Measurements from ENCODE around the gene LIPE.

Gene LIPE

GRCh38 chr19:42363614-42364346 lies 63.4 kb downstream of the LIPE start:
- Histone ChIP-seq H3K27me3 (ENCODE audit: insufficient read depth, low read length) (no peaks in the 10 kb centered on the region), H3K4me1 (ENCODE audit: control insufficient read depth, insufficient read depth, low read length, unreplicated experiment) (no peaks in the 10 kb centered on the region), H3K36me3 (ENCODE audit: insufficient read depth, low read length) (no peaks in the 10 kb centered on the region), H3K4me3 (ENCODE audit: low read depth, low read length) (no peak overlapping the region), H2AFZ (ENCODE audit: low read length, unreplicated experiment) (no peak overlapping the region), H3K27ac (ENCODE audit: low read depth, low read length) (no peak overlapping the region), H3K79me2 (ENCODE audit: control insufficient read depth, insufficient read depth, low read length, unreplicated experiment) (no peaks in the 10 kb centered on the region)

GRCh38 chr19:42362891-42363440 lies 64.2 kb downstream of the LIPE start:
- no peak overlapping the region for H3K27ac ChIP-seq (ENCODE audit: low read depth, low read length)
- no peaks in the 10 kb centered on the region for H3K4me1 ChIP-seq (ENCODE audit: control insufficient read depth, insufficient read depth, low read length, unreplicated experiment)
- no peaks in the 10 kb centered on the region for H3K79me2 ChIP-seq (ENCODE audit: control insufficient read depth, insufficient read depth, low read length, unreplicated experiment)
- H2AFZ ChIP-seq (ENCODE audit: low read length, unreplicated experiment): no peak overlapping the region
- H3K27me3 ChIP-seq (ENCODE audit: insufficient read depth, low read length): no peaks in the 10 kb centered on the region
- no peak overlapping the region for H3K4me3 ChIP-seq (ENCODE audit: low read depth, low read length)
- no peaks in the 10 kb centered on the region for H3K36me3 ChIP-seq (ENCODE audit: insufficient read depth, low read length)

GRCh38 chr19:42362342-42362741 lies 64.8 kb downstream of the LIPE start:
- Histone ChIP-seq H3K36me3 (ENCODE audit: insufficient read depth, low read length) (no peaks in the 10 kb centered on the region), H3K79me2 (ENCODE audit: control insufficient read depth, insufficient read depth, low read length, unreplicated experiment) (no peaks in the 10 kb centered on the region), H3K27ac (ENCODE audit: low read depth, low read length) (no peak overlapping the region), H3K4me3 (ENCODE audit: low read depth, low read length) (no peak overlapping the region), H2AFZ (ENCODE audit: low read length, unreplicated experiment) (no peak overlapping the region), H3K27me3 (ENCODE audit: insufficient read depth, low read length) (no peaks in the 10 kb centered on the region), H3K4me1 (ENCODE audit: control insufficient read depth, insufficient read depth, low read length, unreplicated experiment) (no peaks in the 10 kb centered on the region)

GRCh38 chr19:42361545-42361910 lies 65.7 kb downstream of the LIPE start:
- Histone ChIP-seq H3K36me3 (ENCODE audit: insufficient read depth, low read length) (no peaks in the 10 kb centered on the region), H3K79me2 (ENCODE audit: control insufficient read depth, insufficient read depth, low read length, unreplicated experiment) (no peaks in the 10 kb centered on the region), H3K27me3 (ENCODE audit: insufficient read depth, low read length) (no peaks in the 10 kb centered on the region), H3K4me3 (ENCODE audit: low read depth, low read length) (no peak overlapping the region), H3K4me1 (ENCODE audit: control insufficient read depth, insufficient read depth, low read length, unreplicated experiment) (no peaks in the 10 kb centered on the region), H2AFZ (ENCODE audit: low read length, unreplicated experiment) (no peak overlapping the region), H3K27ac (ENCODE audit: low read depth, low read length) (no peak overlapping the region)

- H3K27me3 ChIP-seq (ENCODE audit: insufficient read depth, low read length): no peaks in the 10 kb centered on the region
- H3K4me3 ChIP-seq (ENCODE audit: low read depth, low read length): no peak overlapping the region
- H2AFZ ChIP-seq (ENCODE audit: low read length, unreplicated experiment): no peak overlapping the region
- H3K27ac ChIP-seq (ENCODE audit: low read depth, low read length): no peak overlapping the region
- no peaks in the 10 kb centered on the region for H3K36me3 ChIP-seq (ENCODE audit: insufficient read depth, low read length)
- no peaks in the 10 kb centered on the region for H3K4me1 ChIP-seq (ENCODE audit: control insufficient read depth, insufficient read depth, low read length, unreplicated experiment)
- H3K79me2 ChIP-seq (ENCODE audit: control insufficient read depth, insufficient read depth, low read length, unreplicated experiment): no peaks in the 10 kb centered on the region
Measured at GRCh38 chr19:42360787-42361544, 66.2 kb downstream of the LIPE start.

- no peaks in the 10 kb centered on the region for H3K79me2 ChIP-seq (ENCODE audit: control insufficient read depth, insufficient read depth, low read length, unreplicated experiment)
- no peaks in the 10 kb centered on the region for H3K27me3 ChIP-seq (ENCODE audit: insufficient read depth, low read length)
- H3K27ac ChIP-seq (ENCODE audit: low read depth, low read length): no peak overlapping the region
- no peaks in the 10 kb centered on the region for H3K4me1 ChIP-seq (ENCODE audit: control insufficient read depth, insufficient read depth, low read length, unreplicated experiment)
- no peak overlapping the region for H2AFZ ChIP-seq (ENCODE audit: low read length, unreplicated experiment)
- no peaks in the 10 kb centered on the region for H3K36me3 ChIP-seq (ENCODE audit: insufficient read depth, low read length)
- no peak overlapping the region for H3K4me3 ChIP-seq (ENCODE audit: low read depth, low read length)
Measured at GRCh38 chr19:42357290-42357689, 69.9 kb downstream of the LIPE start.

GRCh38 chr19:42356686-42357085 lies 70.5 kb downstream of the LIPE start:
- Histone ChIP-seq H2AFZ (ENCODE audit: low read length, unreplicated experiment) (no peak overlapping the region), H3K79me2 (ENCODE audit: control insufficient read depth, insufficient read depth, low read length, unreplicated experiment) (no peaks in the 10 kb centered on the region), H3K27ac (ENCODE audit: low read depth, low read length) (no peak overlapping the region), H3K4me1 (ENCODE audit: control insufficient read depth, insufficient read depth, low read length, unreplicated experiment) (no peaks in the 10 kb centered on the region), H3K4me3 (ENCODE audit: low read depth, low read length) (no peak overlapping the region), H3K27me3 (ENCODE audit: insufficient read depth, low read length) (no peaks in the 10 kb centered on the region), H3K36me3 (ENCODE audit: insufficient read depth, low read length) (no peaks in the 10 kb centered on the region)

GRCh38 chr19:42355896-42356295 lies 71.3 kb downstream of the LIPE start:
- H3K36me3 ChIP-seq (ENCODE audit: insufficient read depth, low read length): no peaks in the 10 kb centered on the region

GRCh38 chr19:42353341-42354015 lies 73.7 kb downstream of the LIPE start:
- no peak overlapping the region for H2AFZ ChIP-seq (ENCODE audit: low read length, unreplicated experiment)
- H3K27me3 ChIP-seq (ENCODE audit: insufficient read depth, low read length): no peaks in the 10 kb centered on the region
- no peaks in the 10 kb centered on the region for H3K4me1 ChIP-seq (ENCODE audit: control insufficient read depth, insufficient read depth, low read length, unreplicated experiment)
- no peaks in the 10 kb centered on the region for H3K36me3 ChIP-seq (ENCODE audit: insufficient read depth, low read length)
- no peak overlapping the region for H3K4me3 ChIP-seq (ENCODE audit: low read depth, low read length)
- no peak overlapping the region for H3K27ac ChIP-seq (ENCODE audit: low read depth, low read length)
- no peaks in the 10 kb centered on the region for H3K79me2 ChIP-seq (ENCODE audit: control insufficient read depth, insufficient read depth, low read length, unreplicated experiment)

More at GRCh38 chr19:42355896-42356295, 71.3 kb downstream of the LIPE start:
- Histone ChIP-seq H3K27me3 (ENCODE audit: insufficient read depth, low read length) (no peaks in the 10 kb centered on the region), H3K79me2 (ENCODE audit: control insufficient read depth, insufficient read depth, low read length, unreplicated experiment) (no peaks in the 10 kb centered on the region), H2AFZ (ENCODE audit: low read length, unreplicated experiment) (no peak overlapping the region), H3K4me3 (ENCODE audit: low read depth, low read length) (no peak overlapping the region), H3K4me1 (ENCODE audit: control insufficient read depth, insufficient read depth, low read length, unreplicated experiment) (no peaks in the 10 kb centered on the region), H3K27ac (ENCODE audit: low read depth, low read length) (no peak overlapping the region)

- no peak overlapping the region for H2AFZ ChIP-seq (ENCODE audit: low read length, unreplicated experiment)
- no peaks in the 10 kb centered on the region for H3K79me2 ChIP-seq (ENCODE audit: control insufficient read depth, insufficient read depth, low read length, unreplicated experiment)
- no peaks in the 10 kb centered on the region for H3K4me1 ChIP-seq (ENCODE audit: control insufficient read depth, insufficient read depth, low read length, unreplicated experiment)
- H3K27ac ChIP-seq (ENCODE audit: low read depth, low read length): no peak overlapping the region
- H3K36me3 ChIP-seq (ENCODE audit: insufficient read depth, low read length): no peaks in the 10 kb centered on the region
- no peak overlapping the region for H3K4me3 ChIP-seq (ENCODE audit: low read depth, low read length)
- H3K27me3 ChIP-seq (ENCODE audit: insufficient read depth, low read length): no peaks in the 10 kb centered on the region
Measured at GRCh38 chr19:42352301-42353259, 74.6 kb downstream of the LIPE start.

All from ACC112 (cell line).